Stimulated activated CD4-positive, alpha-beta T cell treated with anti-CD3 and anti-CD28 coated beads, Interleukin-15, amount 100 ng/mL, for 48 hours (primary cell): ENCODE data around the gene HAO2.
A peak's percentile ranks its signal among the peaks of the same experiment; 100 is the strongest.
"Not testable (repeated sequence)": the region's sequence is repeated elsewhere in the genome, so short reads cannot be mapped to it uniquely, and the experiment has no call there.

ENCODE experiments used
- DNase-seq, 2 donors: peaks; one replicate each; pipeline ENCODE4 v3.0.0-alpha.2; 2020; ENCODE audit warnings: low read depth in 2 of 2

The HAO2 gene

GRCh38 chr1:119368554-119368953 is at the start of gene HAO2:
HAO2 (plus strand) TSS chr1:119368785; CDS start chr1:119381086, 12,301 bp downstream.
- DNase-seq: no peak

DNA sequence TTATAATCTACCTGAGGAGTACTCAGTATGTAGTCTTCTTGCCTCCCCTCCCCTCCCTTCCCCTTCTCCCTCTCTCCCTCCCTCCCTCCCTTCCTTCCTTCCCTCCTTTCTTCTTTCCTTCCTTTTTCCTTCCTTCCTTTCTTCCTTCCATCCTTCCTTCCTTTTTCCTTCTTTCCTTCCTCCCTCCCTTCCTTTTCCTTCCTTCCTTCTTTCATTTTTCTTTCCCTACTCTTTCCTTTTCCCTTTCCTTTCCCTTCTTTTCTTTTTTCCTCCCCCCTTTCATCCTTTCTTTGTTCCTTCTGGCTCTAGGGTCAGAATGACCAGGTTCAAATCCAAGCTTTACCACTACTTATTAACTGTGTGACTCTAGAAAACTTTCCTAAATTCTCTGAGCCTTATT is 48.5 kb upstream of the HAO2 start:
- DNase-seq: no peak

- no peak for DNase-seq
Measured at GRCh38 chr1:119321666-119322419, 46.7 kb upstream of the HAO2 start.

GRCh38 chr1:119323216-119323982 is 45.2 kb upstream of the HAO2 start:
- no peak for DNase-seq

- no peak for DNase-seq
Measured at GRCh38 chr1:119324198-119324597, 44.4 kb upstream of the HAO2 start.

DNA sequence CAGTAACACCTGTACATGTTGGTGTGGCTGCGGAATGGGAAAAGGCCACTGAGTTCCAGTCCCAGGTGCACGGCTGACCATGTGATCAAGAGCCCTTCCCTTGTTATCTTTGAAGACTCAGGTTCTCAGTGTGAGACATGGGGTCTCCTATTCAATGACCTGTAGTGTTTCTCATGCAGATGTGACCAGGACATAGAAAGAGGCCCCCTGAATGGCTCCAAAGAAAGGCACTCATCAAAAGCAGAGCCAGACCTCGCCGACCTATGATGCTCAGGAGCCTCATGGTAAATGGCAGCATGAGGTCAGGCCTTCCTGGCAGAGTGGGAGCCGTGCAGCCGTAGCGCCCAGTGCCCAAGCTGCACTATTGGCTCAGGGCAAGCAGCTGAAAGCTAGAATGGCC is 42.3 kb upstream of the HAO2 start:
- DNase-seq: no peak

DNA sequence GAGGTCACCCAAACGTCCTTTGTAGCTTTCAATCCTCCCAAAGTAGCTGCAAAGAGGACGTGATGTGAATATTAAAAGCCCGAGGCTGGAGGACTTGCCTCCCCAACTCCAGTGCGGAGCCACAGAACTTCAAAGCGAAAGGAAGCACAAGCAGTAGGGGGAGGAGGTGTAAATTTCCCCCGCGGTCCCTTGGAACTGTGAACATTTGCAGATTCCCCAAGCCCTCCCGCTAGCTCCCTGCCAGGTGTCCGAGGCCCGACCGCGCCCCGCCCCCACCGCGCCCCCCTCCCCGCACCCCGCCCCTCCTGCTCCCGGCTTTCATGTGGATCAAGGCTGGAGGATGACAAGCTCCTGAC is 41.5 kb upstream of the HAO2 start:
- no peak for DNase-seq

GRCh38 chr1:119327450-119328155 is 41.0 kb upstream of the HAO2 start:
- peak in 1 of 2 donors; percentile 10 for DNase-seq

DNA sequence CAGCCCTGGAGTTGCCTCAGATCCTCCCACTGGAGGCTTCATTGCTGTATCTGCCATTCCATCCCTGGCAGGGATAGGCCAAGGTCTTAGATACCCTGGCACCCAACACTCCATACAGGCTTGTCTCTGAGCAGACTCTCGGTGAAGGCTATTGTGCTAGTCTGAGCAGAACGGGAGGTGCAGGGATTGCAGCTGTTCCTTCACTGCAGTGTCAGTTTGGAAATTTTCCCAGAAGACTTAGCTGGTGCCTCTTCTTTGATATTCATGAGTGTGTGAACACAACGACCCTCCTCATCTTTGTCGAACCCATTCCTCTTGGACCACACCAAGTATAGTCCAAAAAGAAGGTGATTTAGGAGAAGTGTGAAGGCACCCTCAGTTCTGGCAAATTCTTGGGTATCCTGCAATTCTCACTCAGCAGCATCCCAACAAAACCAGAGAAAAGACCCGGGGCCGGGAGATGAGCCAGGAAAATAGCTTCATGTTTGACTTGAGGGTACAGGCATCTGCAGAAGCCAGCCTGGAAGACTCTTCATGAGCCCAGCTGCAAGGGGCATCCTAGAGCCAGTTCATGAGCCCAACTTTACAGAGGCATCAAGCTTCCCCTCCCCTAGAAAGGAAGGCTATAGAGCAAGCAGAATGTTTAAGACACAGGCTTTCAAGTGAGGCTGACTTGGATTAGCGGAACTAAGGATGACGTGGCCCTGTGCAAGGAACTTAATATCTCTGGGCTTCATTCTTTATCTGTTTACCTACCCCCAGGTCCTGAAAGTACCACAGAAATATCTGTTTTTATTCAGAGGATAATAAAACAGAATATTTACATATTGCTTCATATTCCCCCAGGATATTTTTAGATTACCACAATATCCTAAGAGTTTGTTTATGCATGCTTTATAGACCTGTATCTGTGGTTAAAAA is 38.8 kb upstream of the HAO2 start:
- DNase-seq: no peak

DNA sequence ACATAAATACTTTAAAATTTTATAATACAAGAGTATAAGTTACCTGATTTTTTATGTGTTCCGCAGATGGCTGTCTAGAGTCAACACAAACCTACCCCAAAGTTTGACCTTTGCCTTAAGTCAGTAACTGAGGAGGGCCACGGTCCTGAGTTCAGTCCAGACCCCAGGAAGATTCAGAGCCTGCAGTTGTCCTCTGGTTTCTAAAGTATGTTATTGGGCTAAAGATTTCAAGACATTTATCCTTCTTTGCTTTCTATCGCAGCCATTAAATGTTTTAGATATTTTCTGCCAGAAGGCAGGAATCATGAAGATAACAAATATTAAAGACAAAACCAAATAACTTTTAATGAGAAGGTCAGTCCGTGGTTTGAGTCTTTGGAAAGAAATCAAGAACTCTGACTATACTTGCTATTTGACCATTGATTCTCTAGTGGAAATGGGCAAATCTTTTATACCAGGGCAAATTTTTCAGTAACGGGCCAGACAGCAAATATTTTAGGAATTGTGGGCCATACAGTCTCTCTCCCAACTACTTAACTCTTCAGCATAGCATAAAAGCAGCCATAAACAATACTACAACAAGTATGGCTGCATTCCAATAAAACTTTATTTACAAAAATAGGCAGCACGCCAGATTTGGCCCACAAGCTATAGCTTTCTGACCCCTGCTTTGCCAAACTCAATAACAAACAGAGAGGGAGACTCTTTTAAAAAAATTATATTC is 38.0 kb upstream of the HAO2 start:
- DNase-seq: no peak

GRCh38 chr1:119331190-119331515 is 37.4 kb upstream of the HAO2 start:
- DNase-seq: no peak

GRCh38 chr1:119331915-119332314 is 36.7 kb upstream of the HAO2 start:
- no peak for DNase-seq

DNA sequence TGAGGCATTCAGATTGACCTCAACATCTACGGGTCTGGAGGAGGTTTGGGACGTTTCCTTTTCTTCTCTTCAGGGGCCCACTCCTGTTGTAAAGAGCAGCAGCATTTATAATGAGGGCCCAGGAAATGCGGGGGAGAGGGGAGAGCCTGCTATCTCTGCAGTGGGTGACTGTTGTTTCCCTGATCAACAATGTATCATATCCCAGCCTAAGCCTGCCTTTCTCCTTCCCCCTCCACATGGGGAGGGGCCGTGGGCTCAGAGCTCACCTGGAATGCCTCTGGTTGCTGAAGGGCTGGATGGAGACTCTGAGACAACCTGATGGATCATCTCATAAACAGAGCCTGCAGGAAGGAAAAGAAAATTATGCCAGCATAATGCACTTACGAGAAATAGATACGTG is 36.0 kb upstream of the HAO2 start:
- no peak for DNase-seq

DNA sequence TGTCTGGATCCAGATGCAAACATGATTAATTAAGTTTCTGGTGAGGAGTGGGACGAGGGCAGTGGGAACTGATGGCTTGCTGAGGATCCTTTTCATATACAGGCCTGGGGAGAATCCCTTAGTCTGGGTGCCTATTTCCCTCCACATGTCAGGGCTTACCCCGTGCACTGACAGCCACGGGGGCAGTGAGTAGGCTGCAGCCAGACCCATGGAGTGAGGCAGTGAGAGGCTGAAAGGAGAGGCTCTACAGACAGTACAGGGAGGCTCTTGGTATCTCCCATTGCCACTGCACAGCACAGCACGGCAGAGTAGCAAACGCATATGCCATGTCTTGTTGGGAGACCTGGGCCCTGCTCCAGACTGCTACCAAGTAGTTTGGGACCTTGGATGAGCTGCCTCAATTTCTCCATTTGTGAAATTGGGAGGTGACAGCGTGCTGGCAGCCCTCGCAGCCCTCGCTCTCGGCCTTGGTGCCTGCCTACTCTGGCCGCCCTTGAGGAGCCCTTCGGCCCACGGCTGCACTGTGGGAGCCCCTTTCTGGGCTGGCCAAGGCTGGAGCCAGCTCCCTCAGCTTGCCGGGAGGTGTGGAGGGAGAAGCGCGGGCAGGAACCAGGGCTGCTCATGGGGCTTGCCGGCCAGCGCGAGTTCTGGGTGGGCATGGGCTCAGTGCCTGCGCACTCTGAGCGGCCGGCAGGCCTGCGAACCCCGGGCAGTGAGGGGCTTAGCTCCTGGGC is 35.3 kb upstream of the HAO2 start:
- DNase-seq: no peak

GRCh38 chr1:119333897-119334250 is 34.7 kb upstream of the HAO2 start:
- not testable (repeated sequence) for DNase-seq

- no peak for DNase-seq
Measured at GRCh38 chr1:119336848-119337247, 31.7 kb upstream of the HAO2 start.

- DNase-seq: no peak
Measured at GRCh38 chr1:119338004-119338403, 30.6 kb upstream of the HAO2 start.

- no peak for DNase-seq
Measured at GRCh38 chr1:119338757-119339156, 29.8 kb upstream of the HAO2 start.

DNA sequence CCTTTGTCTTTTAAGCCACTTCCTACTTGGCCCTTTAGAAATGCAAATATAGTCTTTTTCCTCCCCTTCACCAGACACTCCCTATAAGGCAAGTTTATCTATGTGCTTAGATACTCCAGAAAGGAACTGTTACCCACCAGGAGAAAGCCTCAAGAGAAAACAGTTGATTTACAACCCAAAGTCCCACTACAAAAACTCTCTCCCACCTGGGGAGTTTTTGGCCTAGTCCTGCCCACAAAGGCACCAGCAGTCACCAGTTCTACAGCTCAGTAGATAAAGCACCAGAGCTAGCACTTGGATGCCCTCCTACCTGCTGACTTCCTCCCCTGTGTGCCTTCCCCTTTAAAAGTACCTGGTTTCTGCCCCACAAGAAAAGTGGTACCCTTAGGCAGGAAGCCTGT is 27.7 kb upstream of the HAO2 start:
- DNase-seq: no peak

- DNase-seq: no peak
Measured at GRCh38 chr1:119341372-119341947, 27.1 kb upstream of the HAO2 start.
